Choroid plexus epithelial cell (primary cell): ENCODE results near the gene EYS.

Experiments
- DNase-seq: peaks from one replicate; pipeline ENCODE4 v3.0.0-alpha.2; 2010; ENCODE audit warnings: low read depth
- H3K4me3 ChIP-seq: 2 replicates; pipeline ENCODE4 v1.5.1; 2011; ENCODE audit warnings: low read depth, mild to moderate bottlenecking, control low read depth, low read length, moderate library complexity
- CTCF ChIP-seq: conservative IDR thresholded peaks from 2 replicates; pipeline ENCODE4 v1.5.1; 2011; ENCODE audit warnings: low read depth, mild to moderate bottlenecking, control low read depth, inconsistent platforms, low read length, moderate library complexity

The EYS gene

GRCh38 chr6:64145658-64146057, 1561.4 kb downstream of the EYS start:
- DNase-seq: no peak
- H3K4me3 ChIP-seq: no peak overlapping the region
- no peak for TF ChIP-seq CTCF

GRCh38 chr6:64143101-64143500, 1563.9 kb downstream of the EYS start:
- H3K4me3 ChIP-seq: no peak overlapping the region
- no peak for TF ChIP-seq CTCF
- DNase-seq: no peak

GRCh38 chr6:64141680-64142079, 1565.3 kb downstream of the EYS start:
- no peak for TF ChIP-seq CTCF
- no peak overlapping the region for H3K4me3 ChIP-seq
- DNase-seq: no peak

- no peak overlapping the region for H3K4me3 ChIP-seq
- DNase-seq: no peak
- TF ChIP-seq CTCF: no peak
Observed at GRCh38 chr6:64128301-64129024, 1578.6 kb downstream of the EYS start.

GRCh38 chr6:64123761-64124633, 1583.0 kb downstream of the EYS start:
- no peak overlapping the region for H3K4me3 ChIP-seq
- DNase-seq: peak; percentile 3
- TF ChIP-seq CTCF: no peak

GRCh38 chr6:64122712-64123375, 1584.2 kb downstream of the EYS start:
- peak; percentile 2 for DNase-seq
- no peak for TF ChIP-seq CTCF
- H3K4me3 ChIP-seq: no peak overlapping the region
